GM21381 (cell line): ENCODE data around the gene RPL39L.

Experiments used
- ATAC-seq: cut with Tn5 transposase; IDR thresholded peaks from one replicate; pipeline ENCODE4 v1.9.1; 2021; ENCODE audit warnings: mild to moderate bottlenecking, moderate library complexity; ENCODE audit not compliant: unreplicated experiment

Gene RPL39L

DNA sequence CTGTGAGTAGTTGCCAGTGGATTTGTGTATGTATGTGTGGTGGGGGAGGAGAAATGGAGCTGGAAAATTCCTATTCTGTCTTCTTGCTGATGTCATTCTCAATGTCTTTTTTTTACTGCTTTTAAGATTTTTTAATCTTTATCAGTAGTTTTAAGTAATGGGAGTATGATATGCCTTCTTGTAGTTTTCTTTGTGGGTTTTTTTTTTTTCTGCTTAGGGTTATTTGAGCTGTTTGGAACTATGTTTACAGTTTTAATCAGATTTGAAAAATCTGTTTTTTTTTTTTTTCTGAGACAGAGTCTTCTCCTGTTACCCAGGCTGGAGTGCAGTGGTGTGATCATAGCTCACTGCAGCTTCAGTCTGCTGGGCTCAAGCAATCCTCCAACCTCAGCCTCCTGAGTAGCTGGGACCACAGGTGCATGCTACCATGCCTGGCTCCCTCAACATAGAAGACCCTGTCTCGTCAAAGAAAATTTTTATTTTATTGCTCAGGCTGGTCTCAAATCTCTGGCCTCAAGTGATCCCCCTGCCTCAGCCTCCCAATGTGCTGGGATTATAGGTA lies 37.1 kb downstream of the RPL39L start:
- ATAC-seq = no peak

DNA sequence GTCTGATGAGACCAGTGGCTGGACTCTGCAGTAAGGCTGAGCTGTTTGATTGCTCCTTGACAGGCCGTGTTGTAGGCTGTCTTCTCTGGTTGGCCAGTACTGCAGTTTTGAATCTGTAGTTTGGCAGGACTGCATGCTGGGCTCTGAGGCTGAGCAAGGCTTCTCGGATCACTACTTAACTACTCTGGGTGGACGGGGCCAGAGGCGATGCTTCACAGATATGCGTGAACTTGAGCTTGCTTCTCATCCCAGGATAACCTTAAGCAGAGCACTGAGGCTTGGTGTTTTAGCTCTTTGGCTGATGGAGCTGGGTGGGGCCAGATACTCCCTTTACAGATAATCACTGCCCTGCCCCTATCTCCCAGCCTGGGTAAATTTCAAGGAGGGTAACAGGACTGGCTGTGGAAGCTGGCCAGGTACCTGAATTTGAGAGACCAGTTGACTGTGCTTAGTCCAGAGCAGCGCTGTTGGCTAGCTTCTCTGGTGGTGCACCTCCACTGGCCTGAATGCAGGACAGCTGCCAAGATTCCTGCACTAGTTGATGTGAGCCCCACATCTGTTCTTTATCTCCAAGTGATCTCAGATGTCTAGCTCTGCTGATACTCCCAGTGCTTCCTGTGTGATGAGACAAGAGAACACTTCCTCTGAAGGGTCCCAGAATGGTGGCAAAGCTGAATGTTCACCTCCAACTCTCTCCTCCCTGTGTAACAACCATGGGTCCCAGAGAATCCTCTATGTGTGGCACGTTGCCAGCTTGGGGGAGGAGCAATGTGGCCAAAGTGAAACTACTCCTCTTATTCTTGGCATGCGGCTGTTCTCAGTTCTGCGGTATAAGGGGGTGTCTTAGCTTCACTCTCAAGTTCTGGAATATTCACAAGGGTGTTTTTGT lies 37.9 kb downstream of the RPL39L start:
- peak; percentile 68 for ATAC-seq

GRCh38 chr3:187098923-187099512 lies 40.3 kb downstream of the RPL39L start:
- no peak for ATAC-seq

DNA sequence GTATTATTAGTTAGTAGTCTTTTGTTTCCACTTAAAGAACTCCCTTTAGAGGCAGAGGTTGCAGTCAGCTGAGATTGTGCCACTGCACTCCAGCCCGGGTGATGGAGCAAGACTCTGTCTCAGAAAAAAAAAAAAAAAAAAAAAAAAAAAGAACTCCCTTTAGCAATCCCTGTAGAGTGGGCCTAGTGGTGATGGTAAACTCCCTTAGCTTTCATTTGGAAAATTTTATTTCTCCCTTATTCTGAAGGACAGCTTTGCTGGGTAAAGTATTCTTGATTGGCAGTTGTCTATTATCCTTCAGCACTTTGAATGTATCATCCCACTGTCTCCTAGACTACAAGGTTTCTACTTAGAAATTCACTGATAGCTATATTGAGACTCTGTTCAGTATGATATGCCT lies 46.0 kb downstream of the RPL39L start:
- no peak for ATAC-seq

- no peak for ATAC-seq
Measured at GRCh38 chr3:187088701-187089100, 50.6 kb downstream of the RPL39L start.

- ATAC-seq = no peak
Measured at GRCh38 chr3:187086831-187087230, 52.5 kb downstream of the RPL39L start.

- ATAC-seq = no peak
Measured at GRCh38 chr3:187085933-187086332, 53.4 kb downstream of the RPL39L start.

DNA sequence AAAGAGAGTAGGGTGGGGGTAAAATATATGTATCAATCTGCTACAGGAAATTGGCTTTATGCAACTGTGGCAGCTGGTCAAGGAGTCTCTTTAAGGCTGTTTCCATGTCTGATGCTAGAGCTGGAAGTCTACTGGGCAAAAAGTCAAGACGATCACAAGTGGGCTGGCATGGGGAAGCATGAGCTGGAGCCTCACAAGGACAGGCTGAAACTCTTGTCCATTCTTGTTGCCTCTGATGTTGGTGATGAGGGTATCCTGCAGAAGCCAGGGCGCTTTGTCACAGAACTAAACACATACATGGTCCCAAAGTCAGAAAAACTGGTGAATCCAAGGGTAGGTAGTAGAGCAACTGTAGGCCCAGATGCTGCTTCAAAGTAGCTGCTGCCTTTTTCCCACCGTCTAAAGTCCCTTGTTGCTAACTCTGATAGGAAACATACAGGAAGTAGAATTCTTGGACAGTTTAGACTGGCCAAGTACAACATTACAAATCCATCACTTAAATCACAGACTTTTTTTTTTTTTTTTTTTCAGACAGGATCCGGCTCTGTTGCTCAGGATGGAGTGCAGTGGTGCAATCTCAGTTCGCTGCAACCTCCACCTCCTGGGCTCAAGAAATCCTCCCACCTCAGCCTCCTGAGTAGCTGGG lies 54.2 kb downstream of the RPL39L start:
- ATAC-seq = no peak

- no peak for ATAC-seq
Measured at GRCh38 chr3:187084580-187084979, 54.7 kb downstream of the RPL39L start.

DNA sequence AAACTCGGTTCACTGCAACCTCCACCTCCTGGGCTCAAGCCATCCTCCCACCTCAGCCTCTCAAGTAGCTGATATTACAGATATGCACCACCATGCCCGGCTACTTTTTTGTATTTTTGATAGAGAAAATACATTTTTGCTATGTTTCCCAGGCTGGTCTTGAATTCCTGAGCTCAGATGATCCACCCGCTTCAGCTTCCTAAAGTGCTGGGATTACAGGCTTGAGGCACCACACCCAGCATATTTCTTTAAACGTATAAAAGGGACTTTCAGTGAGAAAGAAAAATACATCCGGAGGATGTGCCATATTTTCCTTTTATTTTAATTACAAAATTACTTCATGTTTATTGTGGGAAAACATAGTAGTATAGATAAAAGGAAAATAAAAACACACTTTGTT lies 55.2 kb downstream of the RPL39L start:
- ATAC-seq = no peak

- ATAC-seq = no peak
Measured at GRCh38 chr3:187082758-187083375, 56.4 kb downstream of the RPL39L start.

- ATAC-seq = no peak
Measured at GRCh38 chr3:187080799-187081450, 58.4 kb downstream of the RPL39L start.

DNA sequence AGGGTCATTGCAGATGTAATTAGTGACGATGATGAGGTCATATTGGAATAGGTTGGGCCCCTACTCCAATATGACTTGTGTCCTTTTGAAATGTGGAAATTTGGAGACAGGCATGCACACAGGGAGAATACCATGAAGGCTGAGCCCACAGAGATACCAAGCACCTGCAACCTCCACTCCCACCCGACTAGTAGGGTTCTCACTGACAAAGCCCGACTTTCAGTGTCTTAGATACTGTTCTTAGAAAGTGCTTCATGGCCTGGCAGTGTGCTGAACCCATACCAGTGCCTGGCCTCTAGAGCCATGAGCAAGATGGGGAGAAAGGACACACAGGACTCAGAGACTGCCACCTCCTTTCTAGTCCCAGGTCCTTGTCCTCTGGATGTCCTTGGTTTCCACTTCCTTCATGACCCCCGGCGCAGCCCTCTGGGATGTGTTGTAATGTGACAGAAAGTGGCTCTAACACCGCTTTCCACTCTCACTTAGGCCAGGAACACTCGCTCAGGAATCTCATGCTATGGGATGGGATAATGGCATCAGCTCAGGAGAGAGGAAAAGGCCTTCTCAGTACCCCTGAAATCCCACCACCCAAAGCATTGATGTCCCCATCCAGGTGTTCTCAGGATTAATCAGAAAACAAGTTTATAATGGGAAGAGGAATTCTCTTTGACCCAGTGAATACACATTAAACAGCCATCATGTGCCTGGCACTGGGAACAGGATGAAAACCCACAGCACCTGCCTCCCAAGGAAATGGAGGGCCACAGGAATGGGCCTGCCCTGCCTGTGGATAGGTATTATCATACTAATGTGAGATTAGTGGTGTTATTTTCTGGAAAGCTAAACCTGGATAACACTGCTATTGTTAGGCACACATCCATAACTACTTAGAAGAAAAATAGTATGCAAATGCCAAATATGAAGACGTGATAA lies 59.9 kb downstream of the RPL39L start:
- no peak for ATAC-seq

GRCh38 chr3:187077537-187077936 lies 61.8 kb downstream of the RPL39L start:
- no peak for ATAC-seq

- ATAC-seq = no peak
Measured at GRCh38 chr3:187077085-187077484, 62.2 kb downstream of the RPL39L start.

DNA sequence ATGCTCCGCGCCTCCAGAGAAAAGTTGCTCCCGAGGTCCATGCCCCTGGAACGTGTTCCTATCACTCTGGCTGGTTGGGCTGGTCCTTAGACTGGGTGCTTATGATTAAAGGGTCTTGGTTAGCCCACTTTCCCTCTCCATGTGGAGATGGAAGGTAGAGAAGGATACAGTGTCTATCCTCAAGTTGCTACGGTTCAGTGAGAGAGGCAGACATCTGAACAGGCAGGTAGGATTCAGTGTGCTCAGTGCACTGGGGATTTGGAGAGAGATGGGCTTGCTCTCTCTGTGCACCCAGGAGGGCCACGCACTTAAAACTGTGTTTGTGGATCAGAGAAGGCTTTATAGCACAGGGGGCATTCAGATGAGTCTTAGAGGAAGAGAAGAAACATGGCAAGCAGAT lies 63.0 kb downstream of the RPL39L start:
- no peak for ATAC-seq

DNA sequence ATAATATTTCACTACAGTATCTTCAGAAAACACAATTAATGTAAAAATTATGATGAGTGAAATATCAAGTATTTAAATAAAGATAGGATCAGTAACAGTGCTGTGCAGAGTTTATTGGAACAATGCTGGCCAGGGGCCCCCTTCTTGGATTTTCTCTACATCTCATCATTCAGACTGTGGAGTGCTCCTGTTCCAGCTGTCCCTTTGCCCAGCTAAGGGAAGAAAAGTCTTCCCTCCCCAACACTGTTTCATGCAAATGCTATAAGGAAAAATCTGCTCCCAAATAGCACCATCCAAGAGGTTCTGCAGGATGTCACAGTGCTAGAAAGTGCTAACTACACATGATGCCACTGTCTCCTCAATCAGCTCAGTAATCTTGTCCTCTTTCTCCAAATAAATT lies 64.5 kb downstream of the RPL39L start:
- ATAC-seq = no peak

GRCh38 chr3:187073581-187074098 lies 65.7 kb downstream of the RPL39L start:
- no peak for ATAC-seq

DNA sequence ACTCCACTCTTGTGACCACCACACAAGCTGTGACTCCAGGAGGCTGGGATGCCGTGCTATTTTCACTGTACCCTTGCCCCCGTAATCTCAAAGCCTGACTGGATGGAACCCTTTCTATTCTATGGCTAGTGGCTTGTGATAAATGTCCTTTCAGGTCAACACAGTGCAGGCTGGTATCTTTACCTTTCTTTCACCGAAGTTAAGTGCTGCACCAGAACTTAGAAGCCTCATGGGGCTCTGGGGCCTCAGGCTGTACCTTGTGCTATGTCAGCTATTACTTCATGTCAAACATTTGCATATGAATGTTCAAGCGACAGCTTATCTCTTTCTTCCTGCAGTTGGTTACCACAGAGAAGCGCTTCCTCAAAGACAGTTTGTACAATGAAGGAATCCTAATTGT lies 66.8 kb downstream of the RPL39L start:
- ATAC-seq = no peak
